HEK293 (cell line): Measurements from ENCODE around the gene WWC1.

Experiments
- CTCF ChIA-PET: fragments of 350-600 bp; formaldehyde crosslinking; extraction: SDS; loops from one replicate; lab custom pipeline; 2021; ENCODE audit warnings: antibody characterized with exemption; lab: Yijun Ruan, JAX
- POLR2A ChIA-PET: fragments of 300-600 bp; formaldehyde crosslinking; extraction: SDS; loops from one replicate; lab custom pipeline; 2020; ENCODE audit warnings: antibody characterized with exemption, inconsistent platforms; lab: Yijun Ruan, JAX
- H3K27ac ChIP-seq: fragments of 200-500 bp; sonication (Bioruptor generic); 2 replicates; pipeline ENCODE4 v1.5.1; 2014; ENCODE audit warnings: low read depth, low read length, control low read depth, inconsistent platforms; ENCODE audit errors: extremely low read depth
- H3K36me3 ChIP-seq, 2 experiments: fragments of 200-500 bp in 1 of 2; sonication (Bioruptor generic) in 1 of 2; 1 replicate in 1 of 2; 2 replicates in 1 of 2; pipeline ENCODE4 v1.5.1; 2014 to 2017; ENCODE audit warnings: inconsistent platforms in 2 of 2, low read length in 2 of 2; ENCODE audit not compliant: control insufficient read depth in 2 of 2, insufficient read depth in 1 of 2
- H3K4me1 ChIP-seq: fragments of 200-500 bp; sonication (Bioruptor generic); 2 replicates; pipeline ENCODE4 v1.5.1; 2014; ENCODE audit warnings: mild to moderate bottlenecking, low read length, inconsistent platforms; ENCODE audit not compliant: control insufficient read depth, insufficient read depth
- H3K4me3 ChIP-seq: 2 replicates; pipeline ENCODE4 v1.5.1; 2011; ENCODE audit warnings: low read depth, mild to moderate bottlenecking, control low read depth, low read length, moderate library complexity
- H3K9me3 ChIP-seq: fragments of 200-500 bp; sonication (Bioruptor generic); 2 replicates; pipeline ENCODE4 v1.5.1; 2014; ENCODE audit warnings: low read depth, low read length, inconsistent platforms; ENCODE audit not compliant: control insufficient read depth, insufficient read depth
- GLIS1 ChIP-seq: fragments of 450-650 bp; formaldehyde crosslinking; IDR thresholded peaks from 2 replicates; pipeline ENCODE4 v1.5.1; 2016; ENCODE audit warnings: missing biosample characterization, missing genetic modification characterization
- KLF10 ChIP-seq: fragments of 450-650 bp; IDR thresholded peaks from 2 replicates; pipeline ENCODE4 v1.5.1; 2018; ENCODE audit warnings: missing biosample characterization, mild to moderate bottlenecking, missing genetic modification characterization
- MEIS1 ChIP-seq: sonication (generic); formaldehyde crosslinking; IDR thresholded peaks from 2 replicates; pipeline ENCODE4 v1.8.1; 2022; ENCODE audit warnings: missing genetic modification reagents, mild to moderate bottlenecking, borderline replicate concordance
- MYNN ChIP-seq: fragments of 450-650 bp; formaldehyde crosslinking; IDR thresholded peaks from 2 replicates; pipeline ENCODE4 v1.5.1; 2016; ENCODE audit warnings: missing biosample characterization, missing genetic modification characterization, borderline replicate concordance
- ZEB2 ChIP-seq: fragments of 450-650 bp; formaldehyde crosslinking; IDR thresholded peaks from 2 replicates; pipeline ENCODE4 v1.5.1; 2016; ENCODE audit warnings: missing biosample characterization, missing genetic modification characterization
- ZNF112 ChIP-seq: fragments of 450-650 bp; formaldehyde crosslinking; IDR thresholded peaks from 2 replicates; pipeline ENCODE4 v1.5.0; 2017; ENCODE audit warnings: missing biosample characterization, missing genetic modification characterization
- ZNF132 ChIP-seq: fragments of 450-650 bp; formaldehyde crosslinking; IDR thresholded peaks from 2 replicates; pipeline ENCODE4 v1.5.1; 2017; ENCODE audit warnings: missing biosample characterization, missing genetic modification characterization, borderline replicate concordance
- ZNF169 ChIP-seq: fragments of 450-650 bp; formaldehyde crosslinking; IDR thresholded peaks from 2 replicates; pipeline ENCODE4 v1.5.1; 2016; ENCODE audit warnings: missing biosample characterization, missing genetic modification characterization
- ZNF184 ChIP-seq: fragments of 450-650 bp; IDR thresholded peaks from 2 replicates; pipeline ENCODE4 v1.5.1; 2018; ENCODE audit warnings: missing biosample characterization, mild to moderate bottlenecking, missing genetic modification characterization
- ZNF324 ChIP-seq: fragments of 450-650 bp; formaldehyde crosslinking; IDR thresholded peaks from 2 replicates; pipeline ENCODE4 v1.5.1; 2016; ENCODE audit warnings: missing biosample characterization, missing genetic modification characterization
- ZNF350 ChIP-seq: fragments of 450-650 bp; formaldehyde crosslinking; IDR thresholded peaks from 2 replicates; pipeline ENCODE4 v1.5.0; 2017; ENCODE audit warnings: missing biosample characterization, mild to moderate bottlenecking, missing genetic modification characterization
- ZNF585B ChIP-seq: fragments of 450-650 bp; formaldehyde crosslinking; IDR thresholded peaks from 2 replicates; pipeline ENCODE4 v1.5.1; 2016; ENCODE audit warnings: missing biosample characterization, missing genetic modification characterization
- ZNF621 ChIP-seq: fragments of 450-650 bp; formaldehyde crosslinking; IDR thresholded peaks from 2 replicates; pipeline ENCODE4 v1.5.1; 2017; ENCODE audit warnings: missing biosample characterization, missing genetic modification characterization
- ZNF76 ChIP-seq: fragments of 450-650 bp; formaldehyde crosslinking; IDR thresholded peaks from 2 replicates; pipeline ENCODE4; 2016; ENCODE audit warnings: low read depth, missing biosample characterization, missing genetic modification characterization, borderline replicate concordance
- ZNF768 ChIP-seq: fragments of 450-650 bp; formaldehyde crosslinking; IDR thresholded peaks from 2 replicates; pipeline ENCODE4 v1.5.1; 2018; ENCODE audit warnings: missing biosample characterization, mild to moderate bottlenecking, missing genetic modification characterization
- TF ChIP-seq, protein P1 (sequence below): fragments of 450-650 bp; formaldehyde crosslinking; IDR thresholded peaks from 2 replicates; pipeline ENCODE4 v1.5.1; 2017; ENCODE audit warnings: missing biosample characterization, mild to moderate bottlenecking, missing genetic modification characterization, moderate library complexity
- TF ChIP-seq, protein P2 (sequence below): fragments of 450-650 bp; formaldehyde crosslinking; IDR thresholded peaks from 2 replicates; pipeline ENCODE4 v1.5.1; 2016; ENCODE audit warnings: missing biosample characterization, missing genetic modification characterization, low read depth
- TF ChIP-seq, protein P3 (sequence below): fragments of 450-650 bp; formaldehyde crosslinking; IDR thresholded peaks from 2 replicates; pipeline ENCODE4 v1.5.1; 2017; ENCODE audit warnings: missing biosample characterization, missing genetic modification characterization
- TF ChIP-seq, protein P4 (sequence below): fragments of 450-650 bp; formaldehyde crosslinking; IDR thresholded peaks from 2 replicates; pipeline ENCODE4 v1.5.1; 2016; ENCODE audit warnings: missing biosample characterization, missing genetic modification characterization
- TF ChIP-seq, protein P5 (sequence below): fragments of 450-650 bp; formaldehyde crosslinking; IDR thresholded peaks from 2 replicates; pipeline ENCODE4 v1.5.1; 2017; ENCODE audit warnings: missing biosample characterization, missing genetic modification characterization

WWC1 gene

DNA sequence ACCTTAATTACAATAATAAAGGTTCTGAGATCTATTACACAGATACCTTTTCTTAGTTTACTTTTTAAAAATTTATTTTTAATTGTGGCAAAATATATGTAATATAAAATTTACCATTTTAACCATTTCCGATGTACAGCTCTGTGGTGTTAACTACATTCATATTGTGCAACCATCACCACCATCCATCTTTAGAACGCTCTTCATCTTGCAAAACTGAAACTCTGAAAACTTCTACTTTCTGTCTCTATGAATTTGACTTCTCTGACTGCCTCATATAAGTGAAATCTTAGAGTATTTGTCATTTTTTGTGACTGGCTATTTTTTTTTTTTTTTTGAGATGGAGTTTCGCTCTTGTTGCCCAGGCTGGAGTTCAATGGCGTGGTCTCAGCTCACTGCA lies 26.8 kb downstream of the WWC1 start (continued):
- TF ChIP-seq, protein P1, sequence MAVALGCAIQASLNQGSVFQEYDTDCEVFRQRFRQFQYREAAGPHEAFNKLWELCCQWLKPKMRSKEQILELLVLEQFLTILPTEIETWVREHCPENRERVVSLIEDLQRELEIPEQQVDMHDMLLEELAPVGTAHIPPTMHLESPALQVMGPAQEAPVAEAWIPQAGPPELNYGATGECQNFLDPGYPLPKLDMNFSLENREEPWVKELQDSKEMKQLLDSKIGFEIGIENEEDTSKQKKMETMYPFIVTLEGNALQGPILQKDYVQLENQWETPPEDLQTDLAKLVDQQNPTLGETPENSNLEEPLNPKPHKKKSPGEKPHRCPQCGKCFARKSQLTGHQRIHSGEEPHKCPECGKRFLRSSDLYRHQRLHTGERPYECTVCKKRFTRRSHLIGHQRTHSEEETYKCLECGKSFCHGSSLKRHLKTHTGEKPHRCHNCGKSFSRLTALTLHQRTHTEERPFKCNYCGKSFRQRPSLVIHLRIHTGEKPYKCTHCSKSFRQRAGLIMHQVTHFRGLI (tag by site-specific recombination) = no peak
- no peak for TF ChIP-seq ZNF132 (tag by site-specific recombination)
- TF ChIP-seq, all 188 proteins: peak for 0

DNA sequence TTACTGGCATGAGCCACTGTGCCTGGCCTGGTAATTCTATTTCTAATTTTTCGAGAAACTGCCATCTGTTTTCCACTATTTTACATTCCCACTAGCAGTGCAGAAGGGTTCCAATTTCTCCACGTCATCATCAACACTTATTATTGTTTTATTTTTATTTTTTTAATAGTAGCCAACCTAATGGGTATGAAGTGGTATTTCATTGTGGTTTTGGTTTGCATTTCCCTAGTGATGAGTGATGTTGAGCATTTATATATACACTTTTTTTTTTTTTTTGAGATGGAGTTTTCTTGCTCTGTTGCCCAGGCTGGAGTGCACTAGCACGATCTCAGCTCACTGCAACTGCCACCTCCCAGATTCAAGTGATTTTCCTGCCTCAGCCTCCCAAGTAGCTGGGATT lies 28.3 kb downstream of the WWC1 start:
- CTCF ChIA-PET = interaction anchor here (0.7 to 1.0 kb wide), 3 partner anchors 19 to 102 kb away, joined by 3 read pairs; no protein-coding TSS in a partner anchor
- POLR2A ChIA-PET = no interaction called here
- H3K4me1 ChIP-seq = peaks cover 11% of the 10 kb centered on the region; the same call in 1 of the 2 replicates

DNA sequence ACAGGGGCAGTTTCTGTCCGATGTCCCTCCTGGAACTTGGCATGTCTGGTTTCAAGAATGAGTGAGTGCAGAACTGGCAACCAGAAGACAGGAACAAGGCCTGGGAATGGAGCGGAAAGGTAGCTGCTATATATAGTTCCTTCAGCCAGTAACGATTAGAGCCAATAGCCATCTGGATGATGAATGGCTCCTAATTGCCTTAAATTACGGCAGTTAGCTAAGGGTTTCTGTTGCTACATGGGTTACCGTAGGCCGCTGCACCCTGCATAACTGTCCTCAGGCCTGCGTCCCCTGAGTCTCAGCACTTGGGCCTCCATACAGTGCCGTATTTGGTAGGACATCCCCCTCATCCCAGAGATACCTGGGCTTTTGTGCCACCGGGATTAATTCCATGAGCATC lies 29.4 kb downstream of the WWC1 start:
- no peak for TF ChIP-seq ZNF169 (tag by site-specific recombination)
- TF ChIP-seq, protein P2, sequence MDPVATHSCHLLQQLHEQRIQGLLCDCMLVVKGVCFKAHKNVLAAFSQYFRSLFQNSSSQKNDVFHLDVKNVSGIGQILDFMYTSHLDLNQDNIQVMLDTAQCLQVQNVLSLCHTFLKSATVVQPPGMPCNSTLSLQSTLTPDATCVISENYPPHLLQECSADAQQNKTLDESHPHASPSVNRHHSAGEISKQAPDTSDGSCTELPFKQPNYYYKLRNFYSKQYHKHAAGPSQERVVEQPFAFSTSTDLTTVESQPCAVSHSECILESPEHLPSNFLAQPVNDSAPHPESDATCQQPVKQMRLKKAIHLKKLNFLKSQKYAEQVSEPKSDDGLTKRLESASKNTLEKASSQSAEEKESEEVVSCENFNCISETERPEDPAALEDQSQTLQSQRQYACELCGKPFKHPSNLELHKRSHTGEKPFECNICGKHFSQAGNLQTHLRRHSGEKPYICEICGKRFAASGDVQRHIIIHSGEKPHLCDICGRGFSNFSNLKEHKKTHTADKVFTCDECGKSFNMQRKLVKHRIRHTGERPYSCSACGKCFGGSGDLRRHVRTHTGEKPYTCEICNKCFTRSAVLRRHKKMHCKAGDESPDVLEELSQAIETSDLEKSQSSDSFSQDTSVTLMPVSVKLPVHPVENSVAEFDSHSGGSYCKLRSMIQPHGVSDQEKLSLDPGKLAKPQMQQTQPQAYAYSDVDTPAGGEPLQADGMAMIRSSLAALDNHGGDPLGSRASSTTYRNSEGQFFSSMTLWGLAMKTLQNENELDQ = no peak
- TF ChIP-seq ZNF585B = no peak
- no peak for TF ChIP-seq ZNF112 (tag by site-specific recombination)
- no peak for TF ChIP-seq ZNF350 (tag by site-specific recombination)
- no peak for TF ChIP-seq ZNF621 (tag by site-specific recombination)
- TF ChIP-seq, protein P3, sequence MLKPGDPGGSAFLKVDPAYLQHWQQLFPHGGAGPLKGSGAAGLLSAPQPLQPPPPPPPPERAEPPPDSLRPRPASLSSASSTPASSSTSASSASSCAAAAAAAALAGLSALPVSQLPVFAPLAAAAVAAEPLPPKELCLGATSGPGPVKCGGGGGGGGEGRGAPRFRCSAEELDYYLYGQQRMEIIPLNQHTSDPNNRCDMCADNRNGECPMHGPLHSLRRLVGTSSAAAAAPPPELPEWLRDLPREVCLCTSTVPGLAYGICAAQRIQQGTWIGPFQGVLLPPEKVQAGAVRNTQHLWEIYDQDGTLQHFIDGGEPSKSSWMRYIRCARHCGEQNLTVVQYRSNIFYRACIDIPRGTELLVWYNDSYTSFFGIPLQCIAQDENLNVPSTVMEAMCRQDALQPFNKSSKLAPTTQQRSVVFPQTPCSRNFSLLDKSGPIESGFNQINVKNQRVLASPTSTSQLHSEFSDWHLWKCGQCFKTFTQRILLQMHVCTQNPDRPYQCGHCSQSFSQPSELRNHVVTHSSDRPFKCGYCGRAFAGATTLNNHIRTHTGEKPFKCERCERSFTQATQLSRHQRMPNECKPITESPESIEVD (tag by site-specific recombination) = no peak
- TF ChIP-seq, all 188 proteins: peak for 0
- CTCF ChIA-PET = interaction anchor here (0.6 to 1.2 kb wide), 5 partner anchors 9 to 101 kb away, joined by 3 to 7 read pairs (median 3); no protein-coding TSS in a partner anchor
- H3K9me3 ChIP-seq = no peaks in the 10 kb centered on the region
- POLR2A ChIA-PET = no interaction called here
- H3K27ac ChIP-seq = no peak overlapping the region
- peaks cover 13% of the 10 kb centered on the region; the same call in 1 of the 2 replicates for H3K4me1 ChIP-seq
- no peak overlapping the region for H3K4me3 ChIP-seq
- no peaks in the 10 kb centered on the region for H3K36me3 ChIP-seq

More for the DNA sequence above, 28.3 kb downstream of the WWC1 start:
- Histone ChIP-seq H3K36me3 (no peaks in the 10 kb centered on the region), H3K27ac (no peak overlapping the region), H3K9me3 (no peaks in the 10 kb centered on the region), H3K4me3 (no peak overlapping the region)
- peak; percentile 86 for TF ChIP-seq ZNF184
- TF ChIP-seq, protein P4, sequence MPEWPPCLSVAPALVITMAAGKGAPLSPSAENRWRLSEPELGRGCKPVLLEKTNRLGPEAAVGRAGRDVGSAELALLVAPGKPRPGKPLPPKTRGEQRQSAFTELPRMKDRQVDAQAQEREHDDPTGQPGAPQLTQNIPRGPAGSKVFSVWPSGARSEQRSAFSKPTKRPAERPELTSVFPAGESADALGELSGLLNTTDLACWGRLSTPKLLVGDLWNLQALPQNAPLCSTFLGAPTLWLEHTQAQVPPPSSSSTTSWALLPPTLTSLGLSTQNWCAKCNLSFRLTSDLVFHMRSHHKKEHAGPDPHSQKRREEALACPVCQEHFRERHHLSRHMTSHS (tag by site-specific recombination) = no peak

DNA sequence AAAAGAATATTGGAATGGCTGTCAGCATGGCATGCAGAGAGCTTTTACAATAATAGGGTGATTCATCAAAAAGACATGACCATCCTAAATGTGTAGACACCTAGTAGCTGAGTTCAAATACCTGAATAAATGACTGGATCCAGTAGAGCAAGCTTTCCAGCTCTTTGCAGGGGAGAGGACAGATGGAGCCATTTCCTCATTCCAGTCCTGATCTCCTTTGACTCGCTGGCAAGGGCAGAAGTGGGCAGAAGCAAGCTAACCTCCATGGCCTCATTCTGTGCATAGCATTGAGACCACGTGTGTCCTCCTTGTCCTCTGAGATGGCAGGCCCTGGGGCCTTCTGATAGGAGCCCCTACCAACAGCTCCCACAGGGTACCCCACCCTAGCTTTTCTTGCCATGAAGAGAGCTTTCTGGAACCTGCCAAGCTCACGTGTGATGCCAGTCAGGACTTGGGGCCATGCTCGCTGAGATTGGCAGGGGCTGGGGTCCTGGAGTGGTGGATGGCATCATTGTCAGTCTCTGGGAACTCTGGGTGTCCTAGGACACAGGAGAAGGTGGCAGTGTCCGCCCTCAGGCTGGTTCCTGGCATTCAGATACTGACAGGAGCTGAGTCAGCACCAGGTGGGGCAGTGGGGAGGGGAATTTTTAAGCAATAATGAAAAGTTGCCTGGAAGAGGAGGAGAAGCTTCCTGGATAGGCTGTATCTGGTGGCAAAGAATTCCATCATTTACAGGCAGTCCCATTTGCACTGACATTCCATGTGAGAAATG lies 33.6 kb downstream of the WWC1 start:
- ChIA-PET POLR2A (interaction anchor here (1.0 kb wide), 1 partner anchor 33 kb away, joined by 3 read pairs; no protein-coding TSS in a partner anchor), CTCF (interaction anchor here (0.6 kb wide), 1 partner anchor 70 kb away, joined by 3 read pairs; no protein-coding TSS in a partner anchor)
- Histone ChIP-seq H3K27ac (no peak overlapping the region), H3K4me1 (peaks cover 15% of the 10 kb centered on the region), H3K4me3 (no peak overlapping the region), H3K9me3 (no peaks in the 10 kb centered on the region), H3K36me3 (no peaks in the 10 kb centered on the region)
- no peak for TF ChIP-seq ZEB2 (tag by site-specific recombination)
- no peak for TF ChIP-seq MYNN (tag by site-specific recombination)
- TF ChIP-seq, protein P5, sequence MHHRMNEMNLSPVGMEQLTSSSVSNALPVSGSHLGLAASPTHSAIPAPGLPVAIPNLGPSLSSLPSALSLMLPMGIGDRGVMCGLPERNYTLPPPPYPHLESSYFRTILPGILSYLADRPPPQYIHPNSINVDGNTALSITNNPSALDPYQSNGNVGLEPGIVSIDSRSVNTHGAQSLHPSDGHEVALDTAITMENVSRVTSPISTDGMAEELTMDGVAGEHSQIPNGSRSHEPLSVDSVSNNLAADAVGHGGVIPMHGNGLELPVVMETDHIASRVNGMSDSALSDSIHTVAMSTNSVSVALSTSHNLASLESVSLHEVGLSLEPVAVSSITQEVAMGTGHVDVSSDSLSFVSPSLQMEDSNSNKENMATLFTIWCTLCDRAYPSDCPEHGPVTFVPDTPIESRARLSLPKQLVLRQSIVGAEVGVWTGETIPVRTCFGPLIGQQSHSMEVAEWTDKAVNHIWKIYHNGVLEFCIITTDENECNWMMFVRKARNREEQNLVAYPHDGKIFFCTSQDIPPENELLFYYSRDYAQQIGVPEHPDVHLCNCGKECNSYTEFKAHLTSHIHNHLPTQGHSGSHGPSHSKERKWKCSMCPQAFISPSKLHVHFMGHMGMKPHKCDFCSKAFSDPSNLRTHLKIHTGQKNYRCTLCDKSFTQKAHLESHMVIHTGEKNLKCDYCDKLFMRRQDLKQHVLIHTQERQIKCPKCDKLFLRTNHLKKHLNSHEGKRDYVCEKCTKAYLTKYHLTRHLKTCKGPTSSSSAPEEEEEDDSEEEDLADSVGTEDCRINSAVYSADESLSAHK = no peak
- TF ChIP-seq ZNF76 (tag by site-specific recombination) = no peak
- no peak for TF ChIP-seq ZNF324 (tag by site-specific recombination)
- TF ChIP-seq GLIS1 (tag by site-specific recombination) = peak; percentile 57
- no peak for TF ChIP-seq MEIS1
- TF ChIP-seq KLF10 (tag by site-specific recombination) = no peak
- no peak for TF ChIP-seq ZNF768
